Urinary bladder (tissue), 4 donors: ENCODE data around the gene VSTM4. TPM values are rescaled to one million over a fixed set of nuclear protein-coding genes. Genes with fewer than 3 reads are reported as not detected.

Source experiments
- DNase-seq: peaks from one replicate; pipeline ENCODE4 v3.0.0-alpha.2; 2015; ENCODE audit errors: extremely low spot score
- H3K27ac ChIP-seq: one replicate; pipeline ENCODE4 v1.5.1; 2013; ENCODE audit warnings: low read depth, mild to moderate bottlenecking, moderate library complexity
- H3K36me3 ChIP-seq: one replicate; pipeline ENCODE4 v1.6.1; 2013; ENCODE audit warnings: mild to moderate bottlenecking, moderate library complexity; ENCODE audit not compliant: insufficient read depth
- H3K4me1 ChIP-seq: one replicate; pipeline ENCODE4 v1.6.1; 2013; ENCODE audit warnings: mild to moderate bottlenecking, moderate library complexity; ENCODE audit not compliant: insufficient read depth
- H3K4me3 ChIP-seq: one replicate; pipeline ENCODE4 v1.5.1; 2013; ENCODE audit warnings: low read depth, low read length
- WGBS: extraction: QIAGEN DNeasy Blood & Tissue Kit; methylation state at CpG from one replicate; pipeline ENCODE4 v1.1.7; 2013; 5-methylcytosine and 5-hydroxymethylcytosine counted together
- polyA plus RNA-seq: library from polyadenylated mRNA; stranded (reverse); fragments of 200-250 nt; gene quantifications from one replicate; pipeline ENCODE4 v1.2.3, GENCODE V29; 2013
- total RNA-seq: library from RNA; depleted of rRNA; stranded (reverse); fragments of >200 nt; gene quantifications from one replicate; pipeline ENCODE4 v1.2.3, GENCODE V29; 2014
- donor health status: healthy with polysubstance abuse.
- donor health status: healthy.

Gene VSTM4
- total and polyA plus RNA-seq, 2 donors = 18.7 to 60.2 TPM

GRCh38 chr10:49074836-49075682 lies 40.3 kb downstream of the VSTM4 start:
- Histone ChIP-seq H3K27ac (no peak overlapping the region), H3K4me3 (no peak overlapping the region), H3K36me3 (no peaks in the 10 kb centered on the region), H3K4me1 (no peaks in the 10 kb centered on the region)
- 96% methylated on average over 5 of the region's 5 CpGs for WGBS
- DNase-seq = no peak

GRCh38 chr10:49072166-49072885 lies 43.0 kb downstream of the VSTM4 start:
- DNase-seq = no peak
- H3K27ac ChIP-seq = no peak overlapping the region
- 81% methylated on average over 4 of the region's 4 CpGs for WGBS
- H3K36me3 ChIP-seq = no peaks in the 10 kb centered on the region
- H3K4me1 ChIP-seq = no peaks in the 10 kb centered on the region
- H3K4me3 ChIP-seq = no peak overlapping the region

- H3K36me3 ChIP-seq = no peaks in the 10 kb centered on the region
- WGBS = 58% methylated on average over 7 of the region's 7 CpGs
- DNase-seq = no peak
- no peak overlapping the region for H3K27ac ChIP-seq
- no peak overlapping the region for H3K4me3 ChIP-seq
- no peaks in the 10 kb centered on the region for H3K4me1 ChIP-seq
Measured at GRCh38 chr10:49071160-49071761, 44.1 kb downstream of the VSTM4 start.

GRCh38 chr10:49070701-49071100 lies 44.6 kb downstream of the VSTM4 start:
- WGBS = 83% methylated on average over 4 of the region's 4 CpGs
- no peak overlapping the region for H3K4me3 ChIP-seq
- no peak overlapping the region for H3K27ac ChIP-seq
- DNase-seq = no peak
- H3K4me1 ChIP-seq = no peaks in the 10 kb centered on the region
- H3K36me3 ChIP-seq = no peaks in the 10 kb centered on the region

GRCh38 chr10:49068672-49069217 lies 46.6 kb downstream of the VSTM4 start:
- no peaks in the 10 kb centered on the region for H3K36me3 ChIP-seq
- WGBS = 70% methylated on average over 6 of the region's 6 CpGs
- no peak for DNase-seq
- H3K4me1 ChIP-seq = no peaks in the 10 kb centered on the region
- H3K4me3 ChIP-seq = no peak overlapping the region
- no peak overlapping the region for H3K27ac ChIP-seq

- Histone ChIP-seq H3K36me3 (no peaks in the 10 kb centered on the region), H3K4me3 (no peak overlapping the region), H3K27ac (no peak overlapping the region), H3K4me1 (no peaks in the 10 kb centered on the region)
- WGBS = 95% methylated on average over 8 of the region's 8 CpGs
- no peak for DNase-seq
Measured at GRCh38 chr10:49068209-49068608, 47.1 kb downstream of the VSTM4 start.

GRCh38 chr10:49066944-49067730 lies 48.2 kb downstream of the VSTM4 start:
- WGBS = 93% methylated on average over 5 of the region's 5 CpGs
- Histone ChIP-seq H3K27ac (no peak overlapping the region), H3K36me3 (no peaks in the 10 kb centered on the region), H3K4me3 (no peak overlapping the region), H3K4me1 (no peaks in the 10 kb centered on the region)
- DNase-seq = no peak

- no peaks in the 10 kb centered on the region for H3K4me1 ChIP-seq
- no peak for DNase-seq
- no peak overlapping the region for H3K27ac ChIP-seq
- no peak overlapping the region for H3K4me3 ChIP-seq
- H3K36me3 ChIP-seq = no peaks in the 10 kb centered on the region
Measured at GRCh38 chr10:49062229-49062628, 53.1 kb downstream of the VSTM4 start.

- WGBS = 92% methylated on average over 1 of the region's 1 CpG
- H3K4me1 ChIP-seq = no peaks in the 10 kb centered on the region
- DNase-seq = no peak
- no peaks in the 10 kb centered on the region for H3K36me3 ChIP-seq
- H3K4me3 ChIP-seq = no peak overlapping the region
- H3K27ac ChIP-seq = no peak overlapping the region
Measured at GRCh38 chr10:49061667-49062066, 53.7 kb downstream of the VSTM4 start.

GRCh38 chr10:49058463-49059255 lies 56.7 kb downstream of the VSTM4 start:
- Histone ChIP-seq H3K4me1 (no peaks in the 10 kb centered on the region), H3K27ac (no peak overlapping the region), H3K36me3 (no peaks in the 10 kb centered on the region), H3K4me3 (no peak overlapping the region)
- no peak for DNase-seq
- 53% methylated on average over 7 of the region's 7 CpGs for WGBS

- H3K4me1 ChIP-seq = no peaks in the 10 kb centered on the region
- no peak overlapping the region for H3K4me3 ChIP-seq
- no peaks in the 10 kb centered on the region for H3K36me3 ChIP-seq
- 94% methylated on average over 7 of the region's 7 CpGs for WGBS
- H3K27ac ChIP-seq = no peak overlapping the region
- DNase-seq = no peak
Measured at GRCh38 chr10:49057231-49057880, 58.0 kb downstream of the VSTM4 start.

- DNase-seq = no peak
- WGBS = 46% methylated on average over 1 of the region's 1 CpG
- Histone ChIP-seq H3K4me3 (no peak overlapping the region), H3K36me3 (no peaks in the 10 kb centered on the region), H3K27ac (no peak overlapping the region), H3K4me1 (no peaks in the 10 kb centered on the region)
Measured at GRCh38 chr10:49056356-49056755, 59.0 kb downstream of the VSTM4 start.
